Cardiac fibroblast (primary cell): ENCODE measurements around the gene PIEZO2.

Source experiments
- DNase-seq, 2 donors: peaks; one replicate each; pipeline versions ENCODE4 v3.0.0 to v3.0.0-alpha.2; 2010; ENCODE audit warnings: low read depth in 2 of 2
- H3K4me3 ChIP-seq, 2 donors: replicated peaks in 1 of 2; 1 replicate in 1 of 2; 2 replicates in 1 of 2; pipeline ENCODE4 v1.5.1; 2011; ENCODE audit warnings: low read depth in 2 of 2, low read length in 2 of 2, mild to moderate bottlenecking in 2 of 2, moderate library complexity in 1 of 2
- TF ChIP-seq, protein P1 (sequence below): IDR thresholded peaks from one replicate; pipeline ENCODE4 v1.5.1; 2011; ENCODE audit warnings: low read depth, mild to moderate bottlenecking, low read length, inconsistent platforms

Gene PIEZO2

DNA sequence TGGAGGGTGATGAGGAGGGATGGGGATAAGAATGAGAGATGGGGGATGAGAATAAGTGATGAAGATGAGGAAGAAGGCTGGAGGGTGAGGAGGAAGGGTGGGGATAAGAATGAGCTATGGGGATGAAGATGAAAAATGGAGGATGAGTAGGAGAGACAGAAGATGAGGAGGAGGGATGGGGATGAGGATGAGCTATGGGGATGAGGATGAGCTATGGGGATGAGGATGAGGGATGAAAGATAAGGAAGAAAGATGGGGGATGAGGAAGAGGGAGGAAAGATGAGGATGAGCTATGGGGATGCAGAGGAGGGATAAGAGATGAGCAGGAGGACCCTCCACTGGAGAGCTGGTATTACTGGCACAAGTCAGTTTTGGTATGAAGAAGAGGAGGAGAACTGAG lies 392.0 kb downstream of the PIEZO2 start:
- TF ChIP-seq, protein P1, sequence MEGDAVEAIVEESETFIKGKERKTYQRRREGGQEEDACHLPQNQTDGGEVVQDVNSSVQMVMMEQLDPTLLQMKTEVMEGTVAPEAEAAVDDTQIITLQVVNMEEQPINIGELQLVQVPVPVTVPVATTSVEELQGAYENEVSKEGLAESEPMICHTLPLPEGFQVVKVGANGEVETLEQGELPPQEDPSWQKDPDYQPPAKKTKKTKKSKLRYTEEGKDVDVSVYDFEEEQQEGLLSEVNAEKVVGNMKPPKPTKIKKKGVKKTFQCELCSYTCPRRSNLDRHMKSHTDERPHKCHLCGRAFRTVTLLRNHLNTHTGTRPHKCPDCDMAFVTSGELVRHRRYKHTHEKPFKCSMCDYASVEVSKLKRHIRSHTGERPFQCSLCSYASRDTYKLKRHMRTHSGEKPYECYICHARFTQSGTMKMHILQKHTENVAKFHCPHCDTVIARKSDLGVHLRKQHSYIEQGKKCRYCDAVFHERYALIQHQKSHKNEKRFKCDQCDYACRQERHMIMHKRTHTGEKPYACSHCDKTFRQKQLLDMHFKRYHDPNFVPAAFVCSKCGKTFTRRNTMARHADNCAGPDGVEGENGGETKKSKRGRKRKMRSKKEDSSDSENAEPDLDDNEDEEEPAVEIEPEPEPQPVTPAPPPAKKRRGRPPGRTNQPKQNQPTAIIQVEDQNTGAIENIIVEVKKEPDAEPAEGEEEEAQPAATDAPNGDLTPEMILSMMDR: no peak
- no peak for DNase-seq
- H3K4me3 ChIP-seq: no peak overlapping the region

DNA sequence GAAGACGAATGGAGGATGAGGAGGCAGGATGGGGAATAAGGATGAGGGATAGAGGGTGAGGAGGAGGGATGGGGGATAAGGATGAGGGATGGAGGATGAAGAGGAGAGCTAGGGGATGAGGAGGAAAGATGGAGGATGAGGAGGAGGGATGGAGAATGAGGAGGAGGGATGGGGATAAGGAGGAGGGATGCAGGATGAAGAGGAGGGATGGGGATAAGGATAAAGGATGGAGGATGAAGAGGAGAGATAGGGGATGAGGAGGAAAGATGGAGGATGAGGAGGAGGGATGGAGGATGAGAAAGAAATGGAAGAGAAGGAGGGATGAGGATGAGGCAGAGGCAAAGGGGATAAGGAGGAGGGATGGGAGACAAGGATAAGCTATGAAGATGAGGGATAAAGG lies 393.5 kb downstream of the PIEZO2 start:
- no peak overlapping the region for H3K4me3 ChIP-seq
- DNase-seq: no peak
- TF ChIP-seq, protein P1: no peak

DNA sequence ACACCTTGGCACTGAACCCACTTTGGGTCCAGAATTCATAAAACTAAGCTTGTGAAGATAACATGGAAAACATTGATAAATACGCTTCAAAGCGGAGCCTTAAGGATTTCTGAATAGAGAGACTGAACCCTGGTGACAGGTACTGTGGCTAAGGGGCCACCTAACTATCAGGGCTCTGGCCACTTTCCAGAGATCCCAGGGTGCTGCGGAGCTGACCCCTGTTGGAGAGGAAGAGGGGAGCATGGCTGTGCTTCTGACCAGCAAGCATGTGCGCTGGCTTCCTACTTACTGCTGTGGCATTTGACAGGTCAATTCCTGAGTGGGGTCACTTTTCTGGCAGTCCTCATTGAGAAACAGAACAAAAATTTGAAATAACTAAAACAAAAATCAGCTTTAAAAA lies 395.2 kb downstream of the PIEZO2 start:
- TF ChIP-seq, protein P1: no peak
- no peak for DNase-seq
- H3K4me3 ChIP-seq: no peak overlapping the region

DNA sequence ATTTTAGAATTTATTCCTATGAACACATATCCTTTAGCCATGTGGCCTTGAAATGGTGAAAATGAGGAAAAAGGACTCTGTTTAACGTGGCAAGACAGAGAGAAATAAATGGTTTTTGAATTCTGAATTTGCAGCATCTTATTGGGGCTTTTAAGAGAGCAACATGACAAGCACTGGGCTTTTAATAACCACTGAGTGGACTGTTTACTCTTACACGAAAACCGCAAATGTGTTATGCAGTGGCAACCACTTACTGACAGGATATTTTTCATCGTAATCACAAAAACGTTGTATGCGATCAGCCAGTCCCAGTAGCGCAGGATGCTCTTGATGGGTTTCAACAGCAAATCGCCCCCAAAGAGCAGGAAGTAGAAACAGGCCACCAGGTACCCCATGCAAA lies 397.0 kb downstream of the PIEZO2 start:
- no peak for DNase-seq
- H3K4me3 ChIP-seq: no peak overlapping the region
- TF ChIP-seq, protein P1: no peak

DNA sequence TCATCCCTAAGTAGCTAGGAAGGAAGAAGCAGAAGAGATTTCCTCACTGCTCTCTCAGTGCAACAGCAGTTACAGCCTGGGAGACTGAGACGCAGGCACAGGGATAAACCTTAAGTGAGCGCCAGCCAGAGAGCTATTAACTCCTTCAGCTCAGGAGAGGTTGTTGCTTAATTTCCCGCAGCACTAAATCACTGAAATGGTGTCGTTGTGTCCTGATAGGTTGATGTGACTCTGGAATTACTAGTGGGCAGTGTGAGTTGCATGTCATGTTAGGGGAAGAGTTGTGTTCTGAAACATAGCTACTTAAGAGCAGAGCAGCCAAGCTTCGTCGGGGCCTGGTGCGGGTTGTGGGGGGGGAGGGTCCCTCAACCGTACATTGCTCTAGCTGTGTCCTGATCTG lies 397.7 kb downstream of the PIEZO2 start:
- DNase-seq: no peak
- TF ChIP-seq, protein P1: no peak

DNA sequence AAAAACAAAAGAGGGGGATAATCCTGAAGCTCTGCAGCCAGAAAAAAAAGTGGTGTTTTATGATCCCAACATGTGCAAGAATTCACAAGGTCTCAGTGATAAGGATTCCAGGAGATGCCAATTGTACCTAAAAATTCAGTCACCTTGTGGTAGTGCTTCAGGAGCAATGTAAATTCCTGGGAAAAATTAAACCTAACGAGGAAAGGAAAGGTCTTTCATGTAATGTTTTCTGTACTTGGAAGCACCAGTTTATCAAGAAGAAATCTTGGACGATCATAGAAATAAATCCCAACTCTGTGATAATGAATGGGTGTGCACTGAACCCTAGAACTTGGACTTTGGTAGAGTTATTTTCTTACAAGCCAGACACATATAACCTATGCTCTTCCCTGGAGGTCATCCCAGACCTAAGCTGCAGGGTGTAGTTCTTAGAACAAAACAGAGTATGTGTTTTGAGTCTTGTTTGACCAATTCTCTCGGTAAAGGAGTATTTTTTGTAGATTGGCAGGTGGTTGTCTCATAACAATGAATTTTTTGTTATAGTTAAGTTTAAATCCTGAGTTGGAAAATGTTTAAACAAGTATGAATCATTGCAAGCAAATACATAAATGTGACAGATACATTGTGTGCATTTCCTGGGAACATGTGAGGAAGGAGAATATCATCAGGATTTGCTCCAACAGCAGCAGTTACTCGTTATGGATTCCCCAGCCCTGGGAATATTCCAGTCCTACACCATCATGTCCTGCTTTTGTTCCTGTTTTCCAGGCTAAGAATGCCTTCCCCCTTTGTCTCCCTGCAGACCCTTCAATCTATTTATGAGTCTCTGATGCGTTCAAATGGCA lies 399.0 kb downstream of the PIEZO2 start:
- no peak overlapping the region for H3K4me3 ChIP-seq
- TF ChIP-seq, protein P1: no peak
- peak in 1 of 2 donors; percentile 28 for DNase-seq

More for the DNA sequence above, 397.7 kb downstream of the PIEZO2 start:
- no peak overlapping the region for H3K4me3 ChIP-seq
